Mesendoderm (in vitro differentiated cells): Measurements from ENCODE around the gene TEK.
A peak's percentile ranks its signal among the peaks of the same experiment; 100 is the strongest.

Experiments used
- DNase-seq: peaks from one replicate; pipeline ENCODE4 v3.0.0; 2013
- H2AK5ac ChIP-seq: 2 replicates; pipeline ENCODE4 v1.6.1; 2013; ENCODE audit warnings: low read length, inconsistent platforms
- H2BK120ac ChIP-seq: 2 replicates; pipeline ENCODE4 v1.6.1; 2013; ENCODE audit warnings: low read depth, mild to moderate bottlenecking, low read length, moderate library complexity, mixed read lengths
- H2BK15ac ChIP-seq: replicated peaks from 2 replicates; pipeline ENCODE4 v1.6.1; 2013; ENCODE audit warnings: low read depth, mild to moderate bottlenecking, moderate library complexity
- H2BK5ac ChIP-seq: 2 replicates; pipeline ENCODE4 v1.6.1; 2013; ENCODE audit warnings: low read length, inconsistent platforms
- H3K18ac ChIP-seq: 2 replicates; pipeline ENCODE4 v1.6.1; 2013; ENCODE audit warnings: mild to moderate bottlenecking, low read length, mixed read lengths
- H3K23ac ChIP-seq: one replicate; pipeline ENCODE4 v1.6.1; 2013; ENCODE audit warnings: low read length
- H3K27ac ChIP-seq: 2 replicates; pipeline ENCODE4 v1.5.1; 2013; ENCODE audit warnings: low read depth, mild to moderate bottlenecking, inconsistent platforms, low read length, moderate library complexity
- H3K27me3 ChIP-seq: 2 replicates; pipeline ENCODE4 v1.6.1; 2013; ENCODE audit warnings: low read length, control low read depth, mild to moderate bottlenecking, inconsistent platforms; ENCODE audit not compliant: insufficient read depth, poor library complexity
- H3K36me3 ChIP-seq: 2 replicates; pipeline ENCODE4 v1.6.1; 2013; ENCODE audit warnings: low read length, inconsistent platforms; ENCODE audit not compliant: control insufficient read depth, insufficient read depth
- H3K4ac ChIP-seq: one replicate; pipeline ENCODE4 v1.6.1; 2013; ENCODE audit warnings: low read depth, mild to moderate bottlenecking, low read length, moderate library complexity
- H3K4me1 ChIP-seq: 2 replicates; pipeline ENCODE4 v1.6.1; 2013; ENCODE audit warnings: low read depth, low read length, inconsistent platforms; ENCODE audit not compliant: control insufficient read depth
- H3K4me2 ChIP-seq: 2 replicates; pipeline ENCODE4 v1.6.1; 2013; ENCODE audit warnings: low read length
- H3K4me3 ChIP-seq: 2 replicates; pipeline ENCODE4 v1.5.1; 2013; ENCODE audit warnings: mild to moderate bottlenecking, low read length
- H3K56ac ChIP-seq: one replicate; pipeline ENCODE4 v1.6.1; 2013; ENCODE audit warnings: low read length
- H3K79me1 ChIP-seq: 2 replicates; pipeline ENCODE4 v1.6.1; 2013; ENCODE audit warnings: low read length, inconsistent platforms
- H3K79me2 ChIP-seq: 2 replicates; pipeline ENCODE4 v1.6.1; 2013; ENCODE audit warnings: mild to moderate bottlenecking, low read length; ENCODE audit not compliant: control insufficient read depth, insufficient read depth
- H3K9ac ChIP-seq: 2 replicates; pipeline ENCODE4 v1.6.1; 2013; ENCODE audit warnings: low read length, inconsistent platforms
- H4K5ac ChIP-seq: one replicate; pipeline ENCODE4 v1.6.1; 2013; ENCODE audit warnings: low read length
- H4K8ac ChIP-seq: one replicate; pipeline ENCODE4 v1.6.1; 2013; ENCODE audit warnings: low read depth, mild to moderate bottlenecking, control low read depth, low read length, moderate library complexity
- WGBS: extraction: QIAGEN DNeasy Blood & Tissue Kit; methylation state at CpG from one replicate; pipeline ENCODE4 v1.1.7; 2013; ENCODE audit warnings: low lambda C conversion rate, missing lambda C conversion rate; ENCODE audit not compliant: insufficient coverage; ENCODE audit errors: extremely low coverage; 5-methylcytosine and 5-hydroxymethylcytosine counted together

Gene TEK

DNA sequence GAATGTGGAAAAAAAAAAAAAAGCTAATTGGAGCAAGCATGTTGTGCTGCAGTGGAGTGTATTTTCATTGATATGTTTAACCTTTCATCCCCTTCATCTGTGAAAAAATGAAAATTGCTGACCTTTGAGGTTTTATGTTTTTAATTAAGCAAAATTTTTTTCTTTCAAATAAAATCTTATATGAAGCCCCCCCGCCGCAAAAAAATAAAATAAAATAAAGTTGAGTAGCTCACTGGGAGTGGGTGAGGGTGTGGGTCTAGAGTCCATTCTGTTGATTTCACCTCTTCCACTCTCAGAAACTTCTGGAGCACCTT is 43.3 kb downstream of the TEK start:
- no peak overlapping the region for H3K18ac ChIP-seq
- H2AK5ac ChIP-seq = no peak overlapping the region
- H2BK5ac ChIP-seq = no peak overlapping the region
- H3K36me3 ChIP-seq = no peaks in the 10 kb centered on the region
- H3K4ac ChIP-seq = no peak overlapping the region
- H4K5ac ChIP-seq = no peak overlapping the region
- no peaks in the 10 kb centered on the region for H3K79me2 ChIP-seq
- no peak overlapping the region for H3K23ac ChIP-seq
- H4K8ac ChIP-seq = no peak overlapping the region
- no peaks in the 10 kb centered on the region for H3K79me1 ChIP-seq
- H3K4me1 ChIP-seq = no peaks in the 10 kb centered on the region
- H2BK15ac ChIP-seq = no peak overlapping the region
- H3K4me3 ChIP-seq = no peak overlapping the region
- no CpG with 5 or more reads among the region's 2 CpGs for WGBS
- no peak overlapping the region for H3K56ac ChIP-seq
- no peak overlapping the region for H3K9ac ChIP-seq
- no peak overlapping the region for H3K4me2 ChIP-seq
- H3K27ac ChIP-seq = no peak overlapping the region
- no peak overlapping the region for H2BK120ac ChIP-seq
- DNase-seq = no peak
- H3K27me3 ChIP-seq = no peaks in the 10 kb centered on the region

DNA sequence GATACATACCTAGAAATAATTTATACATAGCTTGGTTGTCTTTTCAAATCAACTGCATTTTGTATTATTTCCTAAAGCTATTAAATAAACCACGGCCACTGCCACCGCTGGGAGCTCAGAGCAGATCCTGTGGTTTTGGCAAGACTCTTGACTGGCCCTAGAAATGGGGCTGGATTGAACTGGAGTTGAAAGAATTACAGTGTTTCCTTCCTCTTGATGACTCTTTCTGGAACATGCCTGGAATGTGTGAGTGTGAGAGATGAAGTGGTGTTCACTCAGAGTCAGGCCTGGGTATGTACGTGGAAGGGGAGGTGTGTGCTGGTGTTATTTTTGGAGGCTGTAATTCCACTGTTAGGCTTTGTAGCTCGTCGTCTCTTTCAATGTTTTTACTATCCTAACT is 45.9 kb downstream of the TEK start:
- Histone ChIP-seq H3K9ac (no peak overlapping the region), H4K8ac (no peak overlapping the region), H3K27me3 (no peaks in the 10 kb centered on the region), H4K5ac (no peak overlapping the region), H3K79me1 (no peaks in the 10 kb centered on the region), H3K4ac (no peak overlapping the region), H2BK15ac (no peak overlapping the region), H3K4me2 (no peak overlapping the region), H3K4me1 (no peaks in the 10 kb centered on the region), H3K56ac (no peak overlapping the region), H2BK5ac (no peak overlapping the region), H3K27ac (no peak overlapping the region), H3K4me3 (no peak overlapping the region), H2BK120ac (no peak overlapping the region), H3K36me3 (no peaks in the 10 kb centered on the region), H3K79me2 (no peaks in the 10 kb centered on the region), H2AK5ac (no peak overlapping the region), H3K18ac (no peak overlapping the region), H3K23ac (no peak overlapping the region)
- no CpG with 5 or more reads among the region's 5 CpGs for WGBS
- DNase-seq = peak; percentile 24

DNA sequence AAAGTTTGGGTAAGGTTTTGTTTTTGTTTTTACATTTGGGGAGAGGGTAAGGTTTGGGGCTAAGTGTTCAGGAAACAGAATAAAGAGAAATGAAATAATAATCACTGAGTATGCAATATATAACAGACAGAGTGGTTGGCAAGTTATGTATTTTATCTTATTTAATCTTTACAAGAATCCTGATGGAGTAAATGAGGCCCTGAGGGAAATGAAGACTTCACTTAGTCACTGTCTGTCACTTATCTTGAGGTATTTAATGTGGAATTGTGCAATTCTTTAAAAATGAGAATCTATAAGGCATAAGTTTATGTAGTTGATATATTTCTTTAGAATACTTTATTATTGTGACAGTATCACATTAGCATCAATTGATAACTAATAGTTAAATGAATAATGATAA is 48.1 kb downstream of the TEK start:
- no peaks in the 10 kb centered on the region for H3K36me3 ChIP-seq
- H3K23ac ChIP-seq = no peak overlapping the region
- H3K4ac ChIP-seq = no peak overlapping the region
- no peak overlapping the region for H3K18ac ChIP-seq
- no peak overlapping the region for H2AK5ac ChIP-seq
- H2BK15ac ChIP-seq = no peak overlapping the region
- no peak overlapping the region for H3K4me3 ChIP-seq
- H2BK120ac ChIP-seq = no peak overlapping the region
- no peaks in the 10 kb centered on the region for H3K79me1 ChIP-seq
- no peak overlapping the region for H4K8ac ChIP-seq
- H3K4me2 ChIP-seq = no peak overlapping the region
- no peak overlapping the region for H3K27ac ChIP-seq
- no peak overlapping the region for H3K56ac ChIP-seq
- DNase-seq = no peak
- no peak overlapping the region for H3K9ac ChIP-seq
- no peaks in the 10 kb centered on the region for H3K4me1 ChIP-seq
- H3K79me2 ChIP-seq = no peaks in the 10 kb centered on the region
- H2BK5ac ChIP-seq = no peak overlapping the region
- no peak overlapping the region for H4K5ac ChIP-seq
- no peaks in the 10 kb centered on the region for H3K27me3 ChIP-seq

DNA sequence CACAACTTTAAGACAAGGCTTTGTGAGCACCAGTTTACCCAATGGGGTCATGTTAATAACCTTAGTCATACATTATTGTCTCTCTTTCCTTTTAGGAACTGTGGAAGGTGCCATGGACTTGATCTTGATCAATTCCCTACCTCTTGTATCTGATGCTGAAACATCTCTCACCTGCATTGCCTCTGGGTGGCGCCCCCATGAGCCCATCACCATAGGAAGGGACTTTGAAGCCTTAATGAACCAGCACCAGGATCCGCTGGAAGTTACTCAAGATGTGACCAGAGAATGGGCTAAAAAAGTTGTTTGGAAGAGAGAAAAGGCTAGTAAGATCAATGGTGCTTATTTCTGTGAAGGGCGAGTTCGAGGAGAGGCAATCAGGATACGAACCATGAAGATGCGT is 48.7 kb downstream of the TEK start:
- Histone ChIP-seq H3K56ac (no peak overlapping the region), H3K36me3 (no peaks in the 10 kb centered on the region), H3K27ac (no peak overlapping the region), H2AK5ac (no peak overlapping the region), H4K8ac (no peak overlapping the region), H2BK120ac (no peak overlapping the region), H2BK15ac (no peak overlapping the region), H4K5ac (no peak overlapping the region), H3K4me3 (no peak overlapping the region), H3K4ac (no peak overlapping the region), H3K79me1 (no peaks in the 10 kb centered on the region), H3K4me1 (no peaks in the 10 kb centered on the region), H3K23ac (no peak overlapping the region), H3K4me2 (no peak overlapping the region), H3K9ac (no peak overlapping the region), H3K27me3 (no peaks in the 10 kb centered on the region), H2BK5ac (no peak overlapping the region), H3K18ac (no peak overlapping the region), H3K79me2 (no peaks in the 10 kb centered on the region)
- WGBS = no CpG with 5 or more reads among the region's 6 CpGs
- no peak for DNase-seq

DNA sequence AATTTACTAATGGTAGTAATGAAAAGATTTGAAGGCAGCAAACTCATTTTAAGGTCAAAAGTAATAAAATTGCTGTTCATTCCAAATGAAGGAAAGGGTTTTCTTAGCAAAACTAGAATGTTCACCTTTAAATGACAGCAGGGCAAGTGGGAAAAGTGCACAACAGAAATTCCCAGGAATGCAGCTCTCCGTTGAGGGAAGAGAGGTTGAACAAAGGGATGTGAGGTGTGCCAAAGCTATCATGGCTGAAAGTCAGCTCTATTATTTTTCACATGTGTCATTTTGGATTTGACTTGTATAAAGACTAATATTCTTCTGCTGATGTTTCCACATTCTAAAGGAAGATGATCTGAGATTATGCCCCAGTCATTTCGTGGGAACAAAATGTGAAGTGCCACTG is 51.6 kb downstream of the TEK start:
- no peak overlapping the region for H2BK5ac ChIP-seq
- no peaks in the 10 kb centered on the region for H3K36me3 ChIP-seq
- H2BK120ac ChIP-seq = no peak overlapping the region
- H2AK5ac ChIP-seq = no peak overlapping the region
- H3K27me3 ChIP-seq = no peaks in the 10 kb centered on the region
- no peak overlapping the region for H3K4me3 ChIP-seq
- no peaks in the 10 kb centered on the region for H3K4me1 ChIP-seq
- H3K23ac ChIP-seq = no peak overlapping the region
- no peaks in the 10 kb centered on the region for H3K79me1 ChIP-seq
- no peak overlapping the region for H3K4me2 ChIP-seq
- H3K9ac ChIP-seq = no peak overlapping the region
- H3K4ac ChIP-seq = no peak overlapping the region
- no peak for DNase-seq
- H3K79me2 ChIP-seq = no peaks in the 10 kb centered on the region
- H4K5ac ChIP-seq = no peak overlapping the region
- no peak overlapping the region for H4K8ac ChIP-seq
- H3K27ac ChIP-seq = no peak overlapping the region
- H3K56ac ChIP-seq = no peak overlapping the region
- H3K18ac ChIP-seq = no peak overlapping the region
- no peak overlapping the region for H2BK15ac ChIP-seq
- WGBS = no CpG with 5 or more reads among the region's 2 CpGs

DNA sequence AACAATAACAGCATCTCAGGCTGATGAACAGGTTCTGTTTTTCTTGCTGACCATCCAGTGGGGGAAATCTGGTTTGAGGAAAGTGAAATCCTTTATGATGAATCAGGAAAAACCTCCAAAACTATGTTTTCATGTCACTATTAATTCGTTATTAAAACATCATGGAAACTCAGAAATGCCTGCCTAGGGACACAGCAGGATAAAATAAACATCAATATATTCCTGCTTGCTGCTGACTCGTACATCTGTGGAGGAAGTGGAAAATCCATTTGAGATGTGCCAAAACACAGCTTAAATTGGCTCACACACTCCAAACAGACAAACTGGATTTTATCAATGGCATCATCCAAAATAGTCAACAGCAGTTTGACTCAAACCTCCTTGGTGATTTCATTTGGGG is 53.0 kb downstream of the TEK start:
- Histone ChIP-seq H2BK15ac (no peak overlapping the region), H4K8ac (no peak overlapping the region), H3K56ac (no peak overlapping the region), H3K79me2 (no peaks in the 10 kb centered on the region), H3K4me2 (no peak overlapping the region), H4K5ac (no peak overlapping the region), H3K9ac (no peak overlapping the region), H3K4me3 (no peak overlapping the region), H3K27ac (no peak overlapping the region), H3K4ac (no peak overlapping the region), H2AK5ac (no peak overlapping the region), H3K23ac (no peak overlapping the region), H2BK120ac (no peak overlapping the region), H3K27me3 (no peaks in the 10 kb centered on the region), H3K18ac (no peak overlapping the region), H3K36me3 (no peaks in the 10 kb centered on the region), H2BK5ac (no peak overlapping the region), H3K4me1 (no peaks in the 10 kb centered on the region), H3K79me1 (no peaks in the 10 kb centered on the region)
- no peak for DNase-seq
- no CpG with 5 or more reads among the region's 2 CpGs for WGBS
